ENCODE results near the gene MMP14.
A peak's percentile ranks its signal among the peaks of the same experiment; 100 is the strongest.

The MMP14 gene

GRCh38 chr14:22814373-22814772, 22.0 kb upstream of the MMP14 start:
- TF ChIP-seq CTCF (IDR thresholded peaks at IDR 0.05; ENCODE audit: low read length, missing control alignments): no peak
- DNase-seq (ENCODE audit: low read depth): no peak
- H3K4me3 ChIP-seq (replicated peaks; ENCODE audit: low read depth, low read length): peak overlapping the region; percentile 40

- no peak for TF ChIP-seq CTCF (IDR thresholded peaks at IDR 0.05; ENCODE audit: low read length, missing control alignments)
- H3K4me3 ChIP-seq (replicated peaks; ENCODE audit: low read depth, low read length): peak within 1 kb of the TSS; percentile 40
- DNase-seq (ENCODE audit: low read depth): peak; percentile 56
Observed at GRCh38 chr14:22814941-22815713, 21.3 kb upstream of the MMP14 start, which contains the start of gene SLC7A7. TSS of gene SLC7A7 (minus strand) at chr14:22815435. CDS start at chr14:22813398, 2,037 bp downstream.

GRCh38 chr14:22819151-22819988, 17.0 kb upstream of the MMP14 start:
- peak overlapping the region; percentile 45 for H3K4me3 ChIP-seq (replicated peaks; ENCODE audit: low read depth, low read length)
- peak; percentile 89 for DNase-seq (ENCODE audit: low read depth)
- TF ChIP-seq CTCF (IDR thresholded peaks at IDR 0.05; ENCODE audit: low read length, missing control alignments): no peak

- TF ChIP-seq CTCF (IDR thresholded peaks at IDR 0.05; ENCODE audit: low read length, missing control alignments): no peak
- no peak for DNase-seq (ENCODE audit: low read depth)
- no peak overlapping the region for H3K4me3 ChIP-seq (replicated peaks; ENCODE audit: low read depth, low read length)
Observed at GRCh38 chr14:22820731-22821130, 15.7 kb upstream of the MMP14 start.

GRCh38 chr14:22821193-22822015, 15.0 kb upstream of the MMP14 start:
- no peak overlapping the region for H3K4me3 ChIP-seq (replicated peaks; ENCODE audit: low read depth, low read length)
- no peak for TF ChIP-seq CTCF (IDR thresholded peaks at IDR 0.05; ENCODE audit: low read length, missing control alignments)
- DNase-seq (ENCODE audit: low read depth): no peak

GRCh38 chr14:22822016-22822570, 14.3 kb upstream of the MMP14 start:
- H3K4me3 ChIP-seq (replicated peaks; ENCODE audit: low read depth, low read length): peak overlapping the region; percentile 42
- no peak for TF ChIP-seq CTCF (IDR thresholded peaks at IDR 0.05; ENCODE audit: low read length, missing control alignments)
- no peak for DNase-seq (ENCODE audit: low read depth)
